Gastrocnemius medialis (tissue), 4 donors: ENCODE results near the gene TFF1. TPM values are rescaled to one million over a fixed set of nuclear protein-coding genes. Genes with fewer than 3 reads are reported as not detected.

Source experiments
- ATAC-seq, 2 donors: fragments of 150-250 bp; one replicate each; pipeline ENCODE4 v1.9.1; 2016
- DNase-seq, 2 donors: peaks; one replicate each; pipeline ENCODE4 v3.0.0-alpha.2; 2019
- H3K27ac ChIP-seq, 4 donors: fragments of 200-600 bp; sonication (generic); 1 replicate in 1 of 4; 2 replicates in 3 of 4; pipeline ENCODE4 v1.5.1; 2016 to 2018; ENCODE audit warnings: mild to moderate bottlenecking in 2 of 4, moderate library complexity in 1 of 4
- H3K27me3 ChIP-seq, 3 donors: fragments of 200-600 bp; sonication (generic) in 2 of 3; 1 replicate in 1 of 3; 2 replicates in 2 of 3; pipeline versions ENCODE4 v1.5.1 to v1.6.0; 2016 to 2019; ENCODE audit warnings: mild to moderate bottlenecking in 1 of 3, moderate library complexity in 1 of 3
- H3K36me3 ChIP-seq, 2 donors: fragments of 200-600 bp; sonication (generic) in 1 of 2; one replicate each; pipeline ENCODE4 v1.5.1; 2017 to 2018
- H3K4me1 ChIP-seq, 2 donors: fragments of 200-600 bp; sonication (generic) in 1 of 2; one replicate each; pipeline ENCODE4 v1.5.1; 2016 to 2017; ENCODE audit warnings: mild to moderate bottlenecking in 2 of 2
- H3K4me3 ChIP-seq, 4 donors: fragments of 200-600 bp; sonication (generic) in 3 of 4; 1 replicate in 1 of 4; 2 replicates in 3 of 4; pipeline ENCODE4 v1.5.1; 2016 to 2019; ENCODE audit warnings: mild to moderate bottlenecking in 2 of 4
- H3K9me3 ChIP-seq, 3 donors: fragments of 200-600 bp; sonication (generic) in 2 of 3; 1 replicate in 1 of 3; 2 replicates in 2 of 3; pipeline ENCODE4 v1.5.1; 2016 to 2019
- CTCF ChIP-seq, 5 experiments: fragments of 450-650 bp in 3 of 5; fragments of 200-600 bp in 2 of 5; sonication (generic) in 2 of 5; IDR thresholded peaks in 4 of 5; conservative IDR thresholded peaks in 1 of 5; 1 replicate in 4 of 5; 2 replicates in 1 of 5; pipeline ENCODE4 v1.5.1; 2016 to 2019; ENCODE audit warnings: antibody characterized with exemption in 5 of 5, mild to moderate bottlenecking in 3 of 5, moderate library complexity in 3 of 5
- POLR2A ChIP-seq, 2 donors: fragments of 450-650 bp; IDR thresholded peaks; one replicate each; pipeline ENCODE4 v1.6.1; 2017; ENCODE audit warnings: antibody characterized with exemption in 2 of 2, mild to moderate bottlenecking in 2 of 2, moderate library complexity in 2 of 2
- in situ Hi-C, 4 donors: fragments of 200-750 bp; cut with MboI; loops; one replicate each; pipeline versions ENCODE4 v1.15.0 to v1.8.0; 2017; ENCODE audit warnings: low sequenced_read_pairs in 4 of 4
- intact Hi-C: fragments of 100-400 bp; cut with DNase I; formaldehyde crosslinking; loops from one replicate; pipeline ENCODE4 v1.15.1; 2023; ENCODE audit warnings: low total_unique reads
- total RNA-seq, 4 donors: library from RNA; depleted of rRNA; stranded (reverse); fragments of >200 nt; gene quantifications; one replicate each; pipeline versions ENCODE4 v1.1.0 to v1.2.3, GENCODE V29; 2016

Gene TFF1
- total RNA-seq, 4 donors from 2014 or later, result not detected

- ATAC-seq, result no peak
- TF ChIP-seq POLR2A (IDR thresholded peaks at IDR 0.05) (no peak), CTCF (IDR thresholded peaks at IDR 0.05 in 4 of 5, conservative IDR thresholded peaks at IDR 0.05 in 1 of 5) (no peak)
- H3K36me3 ChIP-seq, result no peaks in the 10 kb centered on the region
- peaks cover 8 to 12% (median 9%) of the 10 kb centered on the region in 3 donors for H3K27me3 ChIP-seq
- intact Hi-C loops, result no loop called here
- H3K9me3 ChIP-seq, result no peaks in the 10 kb centered on the region
- H3K4me3 ChIP-seq, result no peak overlapping the region
- H3K27ac ChIP-seq, result no peak overlapping the region
- in situ Hi-C loops, result no loop called here
- no peaks in the 10 kb centered on the region for H3K4me1 ChIP-seq
- no peak for DNase-seq
These were observed 39.9 kb upstream of the TFF1 start for GRCh38 chr21:42406201-42406621.

GRCh38 chr21:42405064-42406013, 39.0 kb upstream of the TFF1 start:
- no peak for ATAC-seq
- H3K4me1 ChIP-seq, result no peaks in the 10 kb centered on the region
- intact Hi-C loops, result no loop called here
- peaks cover 3 to 7% (median 5%) of the 10 kb centered on the region in 3 donors for H3K27me3 ChIP-seq
- DNase-seq, result no peak
- no peak overlapping the region for H3K27ac ChIP-seq
- no peaks in the 10 kb centered on the region for H3K36me3 ChIP-seq
- no peak for TF ChIP-seq CTCF (IDR thresholded peaks at IDR 0.05 in 4 of 5, conservative IDR thresholded peaks at IDR 0.05 in 1 of 5)
- TF ChIP-seq POLR2A (IDR thresholded peaks at IDR 0.05), result no peak
- no peaks in the 10 kb centered on the region for H3K9me3 ChIP-seq
- in situ Hi-C loops, result no loop called here
- no peak overlapping the region for H3K4me3 ChIP-seq

GRCh38 chr21:42404539-42404938, 38.2 kb upstream of the TFF1 start:
- Histone ChIP-seq H3K27ac (no peak overlapping the region), H3K9me3 (no peaks in the 10 kb centered on the region), H3K4me3 (no peak overlapping the region), H3K4me1 (no peaks in the 10 kb centered on the region), H3K27me3 (peaks cover 0 to 5% (median 2%) of the 10 kb centered on the region in 3 donors), H3K36me3 (no peaks in the 10 kb centered on the region)
- ATAC-seq, result no peak
- intact Hi-C loops, result no loop called here
- no peak for TF ChIP-seq CTCF (IDR thresholded peaks at IDR 0.05 in 4 of 5, conservative IDR thresholded peaks at IDR 0.05 in 1 of 5)
- no peak for TF ChIP-seq POLR2A (IDR thresholded peaks at IDR 0.05)
- no peak for DNase-seq
- in situ Hi-C loops, result no loop called here

- Histone ChIP-seq H3K27me3 (peaks cover 0 to 5% (median 2%) of the 10 kb centered on the region in 3 donors), H3K9me3 (no peaks in the 10 kb centered on the region), H3K4me3 (no peak within 1 kb of the TSS), H3K27ac (no peak within 1 kb of the TSS), H3K36me3 (no peaks in the 10 kb centered on the region), H3K4me1 (no peaks in the 10 kb centered on the region)
- intact Hi-C loops, result no loop called here
- in situ Hi-C loops, result no loop called here
- ATAC-seq (no peak), DNase-seq (no peak)
- no peak for TF ChIP-seq CTCF (IDR thresholded peaks at IDR 0.05 in 4 of 5, conservative IDR thresholded peaks at IDR 0.05 in 1 of 5)
These were observed 37.4 kb upstream of the TFF1 start, which contains the start of gene UBASH3A for GRCh38 chr21:42403611-42404231. Gene UBASH3A (plus strand): TSS chr21:42403902. CDS start chr21:42403946, 44 bp downstream.
